Central memory CD8-positive, alpha-beta T cell (primary cell): ENCODE measurements around the gene MCM10.
"Not testable (repeated sequence)": the region's sequence is repeated elsewhere in the genome, so short reads cannot be mapped to it uniquely, and the experiment has no call there.

Experiments used
- ATAC-seq: fragments of 150-1000 bp; cut with Tn5 transposase; replicated peaks from 2 replicates; pipeline ENCODE4 v1.10.0; 2022; ENCODE audit warnings: mild to moderate bottlenecking, moderate FRiP score, moderate number of reproducible peaks; ENCODE audit not compliant: poor library complexity, severe bottlenecking; ENCODE audit errors: extremely low read depth
- DNase-seq, 2 donors: peaks; one replicate each; pipeline ENCODE4 v3.0.0; 2021; ENCODE audit warnings: low spot score in 2 of 2
- H3K27ac Mint-ChIP-seq: one replicate; pipeline ENCODE4 v1.8.0; 2022; ENCODE audit warnings: low read depth, mild to moderate bottlenecking, moderate library complexity, mixed read lengths
- H3K27me3 Mint-ChIP-seq: one replicate; pipeline ENCODE4 v1.8.0; 2022; ENCODE audit warnings: mixed read lengths
- H3K36me3 Mint-ChIP-seq: one replicate; pipeline ENCODE4 v1.8.0; 2022; ENCODE audit warnings: mild to moderate bottlenecking, moderate library complexity, mixed read lengths; ENCODE audit not compliant: insufficient read depth
- H3K4me1 Mint-ChIP-seq: one replicate; pipeline ENCODE4 v1.8.0; 2022; ENCODE audit warnings: mixed read lengths
- H3K4me3 Mint-ChIP-seq: one replicate; pipeline ENCODE4 v1.8.0; 2022; ENCODE audit warnings: mild to moderate bottlenecking, moderate library complexity, mixed read lengths
- H3K9me3 Mint-ChIP-seq: one replicate; pipeline ENCODE4 v1.8.0; 2022; ENCODE audit warnings: mixed read lengths

MCM10 gene

GRCh38 chr10:13231808-13232207 lies 70.5 kb downstream of the MCM10 start:
- Mint-ChIP-seq H3K36me3 (peaks cover 2% of the 10 kb centered on the region), H3K4me1 (no peaks in the 10 kb centered on the region), H3K9me3 (no peaks in the 10 kb centered on the region), H3K27me3 (peaks cover 30% of the 10 kb centered on the region), H3K27ac (no peak overlapping the region), H3K4me3 (no peak overlapping the region)
- ATAC-seq = no peak
- DNase-seq = no peak

GRCh38 chr10:13233358-13233757 lies 72.0 kb downstream of the MCM10 start:
- Mint-ChIP-seq H3K27me3 (peaks cover 30% of the 10 kb centered on the region), H3K27ac (no peak overlapping the region), H3K9me3 (no peaks in the 10 kb centered on the region), H3K4me1 (no peaks in the 10 kb centered on the region), H3K4me3 (no peak overlapping the region), H3K36me3 (peaks cover 2% of the 10 kb centered on the region)
- DNase-seq (no peak), ATAC-seq (no peak)

GRCh38 chr10:13234172-13234571 lies 72.8 kb downstream of the MCM10 start, which contains the start of gene UCMA:
Gene UCMA, minus strand, starts transcription at chr10:13234374. Its CDS starts 116 bp downstream, at chr10:13234258.
- ATAC-seq (no peak), DNase-seq (no peak)
- no peak within 1 kb of the TSS for H3K27ac Mint-ChIP-seq
- H3K4me1 Mint-ChIP-seq = no peaks in the 10 kb centered on the region
- no peak within 1 kb of the TSS for H3K4me3 Mint-ChIP-seq
- H3K9me3 Mint-ChIP-seq = no peaks in the 10 kb centered on the region
- peaks cover 2% of the 10 kb centered on the region for H3K36me3 Mint-ChIP-seq
- peaks cover 30% of the 10 kb centered on the region for H3K27me3 Mint-ChIP-seq

DNA sequence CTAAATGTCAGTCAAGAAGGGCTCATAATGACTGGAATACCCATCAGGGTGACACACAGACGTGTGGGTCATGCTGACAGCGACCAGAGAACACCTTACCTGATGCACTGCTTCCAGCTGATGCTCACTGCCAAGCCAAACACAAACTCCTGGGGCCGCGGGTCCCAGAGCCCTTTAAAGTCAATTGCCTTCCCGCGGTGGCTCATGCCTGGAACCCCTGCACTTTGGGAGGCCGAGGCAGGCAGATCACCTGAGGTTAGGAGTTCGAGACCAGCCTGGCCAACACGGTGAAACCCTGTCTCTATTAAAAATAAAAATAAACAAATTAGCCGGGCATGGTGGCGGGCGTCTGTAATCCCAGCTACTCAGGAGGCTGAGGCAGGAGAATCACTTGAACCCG lies 73.4 kb downstream of the MCM10 start:
- H3K9me3 Mint-ChIP-seq, H3K36me3 Mint-ChIP-seq, H3K4me1 Mint-ChIP-seq, ATAC-seq, H3K27ac Mint-ChIP-seq, DNase-seq, H3K4me3 Mint-ChIP-seq: not testable (repeated sequence)
- H3K27me3 Mint-ChIP-seq = peaks cover 27% of the 10 kb centered on the region

- ATAC-seq (no peak), DNase-seq (no peak)
- no peaks in the 10 kb centered on the region for H3K9me3 Mint-ChIP-seq
- no peak overlapping the region for H3K4me3 Mint-ChIP-seq
- H3K4me1 Mint-ChIP-seq = no peaks in the 10 kb centered on the region
- no peak overlapping the region for H3K27ac Mint-ChIP-seq
- peaks cover 19% of the 10 kb centered on the region for H3K27me3 Mint-ChIP-seq
- no peaks in the 10 kb centered on the region for H3K36me3 Mint-ChIP-seq
These were observed 75.3 kb downstream of the MCM10 start for GRCh38 chr10:13236638-13237037.

- no peak overlapping the region for H3K4me3 Mint-ChIP-seq
- H3K36me3 Mint-ChIP-seq = no peaks in the 10 kb centered on the region
- DNase-seq = no peak
- H3K9me3 Mint-ChIP-seq = no peaks in the 10 kb centered on the region
- H3K27me3 Mint-ChIP-seq = peaks cover 13% of the 10 kb centered on the region
- no peaks in the 10 kb centered on the region for H3K4me1 Mint-ChIP-seq
- no peak overlapping the region for H3K27ac Mint-ChIP-seq
- no peak for ATAC-seq
These were observed 77.1 kb downstream of the MCM10 start for GRCh38 chr10:13238271-13239077.

- Mint-ChIP-seq H3K4me1 (no peaks in the 10 kb centered on the region), H3K36me3 (no peaks in the 10 kb centered on the region), H3K4me3 (no peak overlapping the region), H3K9me3 (no peaks in the 10 kb centered on the region), H3K27me3 (no peaks in the 10 kb centered on the region), H3K27ac (no peak overlapping the region)
- ATAC-seq = no peak
- DNase-seq = no peak
These were observed 78.6 kb downstream of the MCM10 start for GRCh38 chr10:13239923-13240322.

- no peaks in the 10 kb centered on the region for H3K9me3 Mint-ChIP-seq
- no peak overlapping the region for H3K4me3 Mint-ChIP-seq
- no peaks in the 10 kb centered on the region for H3K27me3 Mint-ChIP-seq
- DNase-seq (no peak), ATAC-seq (no peak)
- H3K36me3 Mint-ChIP-seq = no peaks in the 10 kb centered on the region
- no peak overlapping the region for H3K27ac Mint-ChIP-seq
- H3K4me1 Mint-ChIP-seq = no peaks in the 10 kb centered on the region
These were observed 80.3 kb downstream of the MCM10 start for GRCh38 chr10:13241613-13242012.

- H3K9me3 Mint-ChIP-seq, H3K27ac Mint-ChIP-seq, H3K27me3 Mint-ChIP-seq, H3K36me3 Mint-ChIP-seq, ATAC-seq, H3K4me1 Mint-ChIP-seq, H3K4me3 Mint-ChIP-seq, DNase-seq: not testable (repeated sequence)
These were observed 80.9 kb downstream of the MCM10 start for GRCh38 chr10:13242260-13242659.

DNA sequence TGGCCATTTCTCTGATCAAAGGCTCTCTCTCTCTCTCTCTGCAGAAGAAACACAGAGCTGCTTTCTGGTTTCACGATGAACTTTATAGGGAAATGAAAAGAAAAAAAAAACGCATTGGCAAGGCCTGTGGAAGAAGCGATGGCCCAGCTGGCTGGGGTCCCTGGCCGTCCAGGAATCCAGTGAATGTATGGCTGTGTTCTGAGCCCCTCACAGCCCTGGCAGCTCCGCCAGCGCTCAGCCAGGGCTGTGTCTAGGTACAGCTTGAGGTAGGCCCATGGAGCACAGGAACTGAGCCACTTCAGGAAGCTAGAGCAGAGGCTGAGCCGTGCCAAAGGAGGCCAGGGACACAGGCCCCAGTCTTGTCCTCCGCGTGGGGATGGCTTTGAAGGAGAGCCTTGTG lies 85.9 kb downstream of the MCM10 start:
- H3K9me3 Mint-ChIP-seq = no peaks in the 10 kb centered on the region
- ATAC-seq = no peak
- no peak overlapping the region for H3K27ac Mint-ChIP-seq
- H3K27me3 Mint-ChIP-seq = no peaks in the 10 kb centered on the region
- no peak for DNase-seq
- H3K4me3 Mint-ChIP-seq = no peak overlapping the region
- no peaks in the 10 kb centered on the region for H3K4me1 Mint-ChIP-seq
- H3K36me3 Mint-ChIP-seq = no peaks in the 10 kb centered on the region

DNA sequence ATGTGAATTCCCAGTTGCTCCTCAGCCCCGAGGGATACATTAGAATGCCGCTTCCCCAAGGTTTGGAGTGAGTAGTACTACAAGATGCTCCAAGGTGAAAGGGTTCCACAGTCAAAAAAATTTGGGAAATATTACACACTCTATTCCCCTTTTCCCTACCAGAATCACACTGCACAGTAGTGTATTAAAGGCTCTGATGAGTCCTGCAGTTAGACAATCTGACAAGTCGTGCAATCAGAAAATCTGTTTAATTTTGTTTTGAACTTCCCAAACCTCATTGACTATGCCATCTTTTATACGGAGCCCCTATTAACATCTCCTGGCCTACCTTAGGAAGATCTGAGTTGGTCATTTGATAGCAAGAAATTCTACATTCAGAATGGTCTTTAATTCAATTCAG lies 86.4 kb downstream of the MCM10 start:
- H3K4me1 Mint-ChIP-seq = no peaks in the 10 kb centered on the region
- DNase-seq (no peak), ATAC-seq (no peak)
- H3K9me3 Mint-ChIP-seq = no peaks in the 10 kb centered on the region
- H3K27me3 Mint-ChIP-seq = peaks cover 3% of the 10 kb centered on the region
- H3K4me3 Mint-ChIP-seq = no peak overlapping the region
- H3K27ac Mint-ChIP-seq = no peak overlapping the region
- H3K36me3 Mint-ChIP-seq = no peaks in the 10 kb centered on the region

- ATAC-seq (no peak), DNase-seq (no peak)
- Mint-ChIP-seq H3K9me3 (no peaks in the 10 kb centered on the region), H3K4me1 (no peaks in the 10 kb centered on the region), H3K4me3 (no peak overlapping the region), H3K27ac (no peak overlapping the region), H3K27me3 (peaks cover 21% of the 10 kb centered on the region), H3K36me3 (no peaks in the 10 kb centered on the region)
These were observed 92.4 kb downstream of the MCM10 start for GRCh38 chr10:13253726-13254125.

- no peaks in the 10 kb centered on the region for H3K4me1 Mint-ChIP-seq
- peaks cover 23% of the 10 kb centered on the region for H3K27me3 Mint-ChIP-seq
- no peak for DNase-seq
- no peak overlapping the region for H3K4me3 Mint-ChIP-seq
- ATAC-seq = no peak
- no peaks in the 10 kb centered on the region for H3K9me3 Mint-ChIP-seq
- H3K27ac Mint-ChIP-seq = no peak overlapping the region
- H3K36me3 Mint-ChIP-seq = no peaks in the 10 kb centered on the region
These were observed 95.3 kb downstream of the MCM10 start for GRCh38 chr10:13256627-13257026.
